Hepatic stellate cell (primary cell): ENCODE measurements around the gene DENND5A.
A peak's percentile ranks its signal among the peaks of the same experiment; 100 is the strongest.
"Not testable (repeated sequence)": the region's sequence is repeated elsewhere in the genome, so short reads cannot be mapped to it uniquely, and the experiment has no call there.

Experiments
- DNase-seq: peaks from one replicate; pipeline ENCODE4 v3.0.0; 2011; ENCODE audit warnings: low spot score

The DENND5A gene

GRCh38 chr11:9176550-9176949 is 88.6 kb downstream of the DENND5A start:
- no peak for DNase-seq

GRCh38 chr11:9176136-9176535 is 89.0 kb downstream of the DENND5A start:
- DNase-seq = no peak

DNA sequence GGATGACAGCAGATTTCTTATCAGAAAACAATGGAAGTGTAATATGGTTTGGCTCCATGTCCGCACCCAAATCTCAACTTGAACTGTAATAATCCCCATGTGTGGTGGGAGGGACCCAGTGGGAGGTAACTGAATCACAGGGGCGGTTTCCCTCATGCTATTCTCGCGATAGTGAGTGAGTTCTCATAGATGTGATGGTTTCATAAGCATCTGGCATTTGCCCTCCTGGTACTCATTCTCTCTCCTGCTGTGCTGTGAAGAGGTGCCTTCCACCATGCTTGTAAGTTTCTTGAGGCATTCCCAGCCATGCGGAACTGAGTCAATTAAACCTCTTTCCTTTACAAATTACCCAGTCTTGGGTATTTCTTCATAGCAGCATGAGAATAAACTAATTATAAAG is 92.8 kb downstream of the DENND5A start:
- no peak for DNase-seq

- DNase-seq = no peak
These were observed 94.7 kb downstream of the DENND5A start for GRCh38 chr11:9170450-9170849.

DNA sequence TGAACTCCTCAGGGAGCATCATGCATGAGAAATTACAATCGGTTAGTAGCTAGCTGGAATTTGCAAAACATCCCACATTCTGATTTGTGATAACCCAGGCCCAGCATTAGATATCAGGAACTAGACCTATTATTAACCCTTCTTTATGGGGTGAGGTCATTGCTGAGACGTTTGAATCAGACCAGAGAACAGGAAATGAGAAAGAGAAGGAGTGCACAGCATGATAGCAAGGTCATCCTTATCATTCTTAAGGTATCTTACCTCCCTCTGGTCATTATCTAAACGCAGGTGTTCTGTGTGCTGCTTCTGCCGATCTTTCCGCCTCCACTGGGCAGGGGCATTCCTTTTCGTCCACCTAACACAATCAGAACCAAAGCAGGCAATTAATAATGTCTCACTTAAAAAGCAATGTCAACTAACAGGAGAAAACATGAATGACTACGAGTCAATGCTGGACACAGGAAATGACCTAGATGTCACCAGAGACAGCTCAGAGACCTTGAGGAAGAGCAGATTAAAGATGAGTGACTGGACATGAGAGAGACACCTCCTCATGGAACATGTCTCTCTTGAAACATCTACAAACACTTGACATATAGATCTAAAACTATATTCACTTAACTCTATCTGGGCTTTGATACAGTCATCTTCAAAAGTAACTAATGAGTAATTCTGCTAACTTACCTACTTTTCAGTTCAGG is 95.4 kb downstream of the DENND5A start:
- DNase-seq = no peak

GRCh38 chr11:9161991-9162390 is 103.2 kb downstream of the DENND5A start:
- DNase-seq = not testable (repeated sequence)

GRCh38 chr11:9160166-9160565 is 105.0 kb downstream of the DENND5A start:
- DNase-seq = no peak

DNA sequence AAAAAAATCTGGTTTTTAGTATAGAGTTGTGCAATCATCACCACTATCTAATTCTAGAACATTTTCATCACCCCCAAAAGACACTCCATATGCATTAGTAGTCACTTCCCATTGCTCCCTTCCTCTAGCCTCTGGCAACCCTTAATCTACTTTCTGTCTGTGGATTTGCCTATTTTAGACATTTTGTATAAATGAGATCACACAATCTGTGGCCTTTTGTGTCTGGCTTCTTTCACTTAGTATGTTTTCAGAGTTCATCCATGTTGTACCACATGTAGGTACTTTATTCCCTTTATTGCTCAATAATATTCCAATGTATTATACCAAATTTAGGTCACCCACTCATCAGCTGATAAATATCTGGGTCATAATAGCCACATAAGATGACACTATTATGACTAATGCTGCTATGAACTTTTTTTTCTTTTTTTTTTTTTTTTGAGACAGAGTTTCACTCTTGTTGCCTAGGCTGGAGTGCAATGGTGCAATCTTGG is 106.2 kb downstream of the DENND5A start:
- peak; percentile 32 for DNase-seq

GRCh38 chr11:9155930-9156329 is 109.2 kb downstream of the DENND5A start:
- DNase-seq = no peak

DNA sequence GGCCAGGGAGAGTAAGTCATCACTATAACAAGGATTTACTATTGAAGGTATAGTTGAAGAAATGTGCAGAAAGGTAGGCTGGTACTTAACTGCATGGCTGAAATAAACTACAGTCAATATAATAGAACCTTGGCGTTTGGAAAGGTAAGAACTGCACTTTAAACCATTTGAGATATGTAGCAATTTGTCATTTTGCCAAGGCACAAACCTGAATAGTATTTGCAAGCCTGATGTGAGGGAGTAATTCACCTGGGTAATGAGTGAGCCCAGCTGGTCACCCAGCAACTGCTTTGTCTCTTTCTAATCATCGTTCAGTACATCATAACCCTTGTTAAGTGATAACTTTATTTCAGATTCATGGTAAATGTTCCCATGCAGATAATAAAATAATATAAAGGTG is 111.5 kb downstream of the DENND5A start:
- DNase-seq = no peak

GRCh38 chr11:9151631-9152030 is 113.5 kb downstream of the DENND5A start:
- no peak for DNase-seq

DNA sequence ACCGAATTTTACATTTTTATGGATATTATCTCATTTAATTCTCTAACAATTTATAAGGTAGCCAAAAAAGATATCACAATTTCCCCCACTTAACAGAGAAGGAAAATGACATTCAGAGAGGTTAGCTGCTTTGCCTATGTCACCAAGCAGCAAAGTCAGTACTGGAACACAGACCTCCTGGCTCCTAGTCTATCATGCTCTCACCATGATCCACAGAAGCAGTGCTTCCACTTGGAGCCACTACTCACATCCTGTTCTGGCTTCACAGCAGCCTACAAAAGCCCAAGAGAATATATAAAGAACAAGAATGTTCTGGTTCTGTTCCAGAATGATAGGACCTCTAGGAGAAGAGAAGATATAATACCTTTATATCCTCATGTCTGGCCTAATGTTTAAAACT is 114.2 kb downstream of the DENND5A start:
- no peak for DNase-seq

- peak; percentile 57 for DNase-seq
These were observed 114.6 kb downstream of the DENND5A start for GRCh38 chr11:9150501-9150900.

DNA sequence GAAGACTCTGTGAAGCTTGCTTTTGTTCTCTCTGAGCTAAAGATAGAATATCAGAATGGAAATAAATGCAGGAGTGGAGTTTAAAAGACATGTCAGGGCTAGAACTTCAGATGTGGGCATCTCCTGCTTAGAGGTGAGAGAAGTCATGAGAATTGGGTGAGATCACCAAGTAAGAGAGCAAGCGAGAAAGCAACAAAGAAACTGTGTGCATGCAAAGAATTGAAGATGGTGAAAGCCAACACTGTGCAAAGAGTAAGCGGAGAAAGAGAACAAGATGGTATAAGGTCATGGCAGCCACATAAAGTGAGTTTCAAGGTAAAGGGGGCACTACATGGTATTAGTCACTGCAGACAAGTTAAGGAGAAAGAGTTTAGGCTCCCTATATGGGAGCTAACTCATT is 116.4 kb downstream of the DENND5A start:
- DNase-seq = no peak

GRCh38 chr11:9148035-9148434 is 117.1 kb downstream of the DENND5A start:
- no peak for DNase-seq

DNA sequence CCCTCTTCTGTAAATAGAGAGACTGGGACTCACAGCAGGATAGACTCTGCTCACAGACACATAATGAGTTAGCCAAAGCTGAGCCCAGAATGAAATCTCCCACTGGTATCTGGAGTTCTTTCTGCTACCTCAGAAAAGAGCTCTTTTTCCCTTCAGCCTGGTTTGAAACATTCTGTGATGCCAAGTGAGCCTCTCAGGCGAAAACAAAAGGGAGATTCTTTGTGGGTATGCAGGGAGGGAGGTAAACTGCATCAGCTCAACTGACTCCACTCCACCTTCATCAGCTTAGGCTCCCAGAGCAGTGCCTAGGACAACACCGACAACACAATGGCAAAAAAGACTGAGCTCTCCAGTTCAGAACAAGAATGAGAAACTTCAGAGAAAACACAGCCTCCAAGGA is 118.7 kb downstream of the DENND5A start:
- no peak for DNase-seq

GRCh38 chr11:9145283-9145682 is 119.9 kb downstream of the DENND5A start:
- no peak for DNase-seq

DNA sequence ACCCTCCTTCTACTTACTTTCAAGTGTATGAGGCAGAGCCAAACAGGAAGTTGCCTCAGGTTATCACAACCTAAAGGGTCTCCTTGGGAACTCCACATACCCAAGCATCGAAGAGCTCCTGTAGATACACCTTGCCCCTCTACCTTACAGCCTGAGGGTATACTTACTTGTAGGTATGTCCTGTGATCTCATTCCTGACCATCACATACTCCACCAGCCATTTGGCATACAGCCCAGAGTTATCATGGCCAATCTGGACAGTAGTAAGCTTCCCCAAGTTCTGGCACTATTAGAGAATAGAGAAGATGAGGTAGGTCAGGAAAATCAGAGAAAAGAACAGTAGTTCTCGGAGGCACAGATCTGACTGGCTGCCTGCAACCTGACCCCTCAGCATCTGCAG is 120.3 kb downstream of the DENND5A start:
- no peak for DNase-seq

- DNase-seq = no peak
These were observed 121.4 kb downstream of the DENND5A start for GRCh38 chr11:9143721-9144120.

DNA sequence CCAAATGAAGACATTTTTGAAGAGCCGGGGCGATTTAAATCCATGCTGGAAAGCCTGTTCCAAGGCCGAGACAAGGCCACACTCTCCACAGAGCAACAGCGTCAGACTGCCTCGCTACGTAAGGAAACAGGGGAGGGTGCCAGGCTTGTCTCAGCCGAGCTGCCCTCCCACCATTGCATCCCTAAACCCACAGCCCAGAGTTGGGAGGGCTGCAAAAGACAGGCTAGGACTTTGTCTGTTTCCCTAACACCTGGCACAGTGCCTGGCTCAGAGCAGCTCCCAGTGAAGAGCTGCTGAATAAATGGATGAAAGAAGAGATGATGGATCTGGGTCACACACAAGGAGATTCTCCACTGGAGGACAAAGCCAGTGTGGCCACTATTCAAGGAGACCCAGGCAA is 122.4 kb downstream of the DENND5A start:
- DNase-seq = no peak

DNA sequence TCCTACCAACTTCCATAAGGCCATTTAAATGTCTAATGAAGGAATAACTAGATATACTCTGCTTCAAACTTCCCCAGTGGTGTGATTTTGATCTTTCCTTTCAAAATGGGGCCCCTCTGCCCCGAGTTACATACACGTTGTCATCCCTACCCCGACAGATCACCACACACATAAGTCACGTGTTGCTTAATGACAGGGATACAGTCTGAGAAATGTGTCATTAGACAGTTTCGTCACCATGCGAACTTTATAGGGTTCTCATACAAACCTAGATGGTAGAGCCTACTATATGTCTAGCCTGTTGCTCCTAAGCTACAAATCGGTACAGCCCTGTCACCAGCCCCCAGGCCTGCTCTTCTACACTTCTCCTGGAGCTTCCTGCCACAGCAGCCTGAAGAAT is 124.0 kb downstream of the DENND5A start:
- no peak for DNase-seq

DNA sequence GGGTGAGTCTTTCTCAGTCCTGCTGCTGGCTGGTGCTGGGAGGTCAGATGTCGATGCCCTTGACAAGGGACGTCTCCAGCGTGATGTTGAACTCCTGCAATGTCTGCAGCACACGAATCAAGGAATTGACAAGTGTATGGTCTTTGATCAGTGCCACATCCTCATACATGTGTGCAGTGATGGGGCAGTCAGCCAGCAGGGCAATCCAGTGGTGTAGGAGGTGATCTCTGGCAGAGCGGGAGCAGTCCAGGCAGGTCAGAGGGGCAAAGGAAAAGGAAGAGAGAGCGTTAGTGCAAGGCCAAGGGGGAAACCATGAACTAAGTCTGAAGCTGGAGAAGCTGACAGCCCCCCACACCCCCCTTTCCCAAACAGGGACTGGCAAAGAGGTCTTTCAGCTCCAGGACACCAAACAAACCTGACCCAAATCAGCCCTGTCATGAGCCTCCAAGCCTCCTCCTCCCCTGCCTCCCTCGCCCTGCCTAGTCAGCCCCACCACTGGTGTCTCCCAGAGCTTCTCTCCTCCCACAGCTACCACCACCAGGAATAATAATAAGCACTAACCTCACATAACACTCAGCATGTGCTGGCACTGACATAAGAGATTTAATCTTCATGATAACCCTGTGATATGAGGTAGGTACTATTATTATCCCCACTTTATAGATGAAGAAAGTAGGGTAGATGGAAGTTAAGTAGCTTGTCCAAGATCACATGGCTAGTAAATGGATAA is 125.4 kb downstream of the DENND5A start:
- no peak for DNase-seq
